Keratinocyte (primary cell): Measurements from ENCODE around the gene ALOX5AP. TPM values are rescaled to one million over a fixed set of nuclear protein-coding genes. Genes with fewer than 3 reads are reported as not detected.

Experiments used
- DNase-seq: peaks from one replicate; pipeline ENCODE4 v3.0.0-alpha.2; 2011; ENCODE audit warnings: low read depth, missing footprints, low spot score
- FAIRE-seq: peaks from 2 replicates; lab custom pipeline; 2011; peaks lifted over from hg19 to GRCh38; lab: Jason Lieb, UNC
- H2AFZ ChIP-seq: 2 replicates; pipeline ENCODE4 v1.6.0; 2012; ENCODE audit warnings: low read length, control low read depth, inconsistent platforms; ENCODE audit not compliant: control insufficient read depth
- H3K27ac ChIP-seq: 2 replicates; pipeline ENCODE4 v1.5.1; 2011; ENCODE audit warnings: low read length; ENCODE audit not compliant: control insufficient read depth, insufficient read depth
- H3K27me3 ChIP-seq: 3 replicates; pipeline ENCODE4 v1.6.0; 2011; ENCODE audit warnings: low read length; ENCODE audit not compliant: control insufficient read depth, insufficient read depth; ENCODE audit errors: extremely low read depth
- H3K36me3 ChIP-seq, 2 experiments: 2 replicates in 1 of 2; 3 replicates in 1 of 2; pipeline ENCODE4 v1.5.1; 2011; ENCODE audit warnings: low read length in 2 of 2, mild to moderate bottlenecking in 1 of 2; ENCODE audit not compliant: control insufficient read depth in 2 of 2, insufficient read depth in 2 of 2; ENCODE audit errors: extremely low read depth in 1 of 2
- H3K4me1 ChIP-seq: 3 replicates; pipeline ENCODE4 v1.5.1; 2011; ENCODE audit warnings: low read length; ENCODE audit not compliant: control insufficient read depth, insufficient read depth; ENCODE audit errors: extremely low read depth
- H3K4me2 ChIP-seq: 3 replicates; pipeline ENCODE4 v1.6.0; 2011; ENCODE audit warnings: low read depth, low read length; ENCODE audit not compliant: control insufficient read depth, insufficient read depth; ENCODE audit errors: extremely low read depth
- H3K4me3 ChIP-seq, 3 experiments: fragments of 200-600 bp in 1 of 3; sonication (generic) in 1 of 3; 2 replicates in 2 of 3; 3 replicates in 1 of 3; pipeline ENCODE4 v1.5.1; 2011 to 2016; ENCODE audit warnings: low read length in 3 of 3, mild to moderate bottlenecking in 3 of 3, control low read depth in 2 of 3, inconsistent platforms in 1 of 3, low read depth in 1 of 3, mixed read lengths in 1 of 3, mixed run types in 1 of 3, moderate library complexity in 1 of 3; ENCODE audit not compliant: control insufficient read depth in 2 of 3, insufficient read depth in 2 of 3; ENCODE audit errors: extremely low read depth in 1 of 3
- H3K79me2 ChIP-seq: 2 replicates; pipeline ENCODE4 v1.6.0; 2012; ENCODE audit warnings: low read length; ENCODE audit not compliant: control insufficient read depth, insufficient read depth
- H3K9ac ChIP-seq: 3 replicates; pipeline ENCODE4 v1.6.0; 2011; ENCODE audit warnings: low read length; ENCODE audit not compliant: control insufficient read depth, insufficient read depth; ENCODE audit errors: extremely low read depth
- H3K9me1 ChIP-seq: 3 replicates; pipeline ENCODE4 v1.6.0; 2011; ENCODE audit warnings: low read length; ENCODE audit not compliant: control insufficient read depth, insufficient read depth; ENCODE audit errors: extremely low read depth
- H3K9me3 ChIP-seq: 2 replicates; pipeline ENCODE4 v1.5.1; 2012; ENCODE audit warnings: low read depth, low read length; ENCODE audit not compliant: control insufficient read depth
- H4K20me1 ChIP-seq: 3 replicates; pipeline ENCODE4 v1.6.0; 2011; ENCODE audit warnings: low read length; ENCODE audit not compliant: control insufficient read depth, insufficient read depth; ENCODE audit errors: extremely low read depth
- CTCF ChIP-seq, 3 experiments: IDR thresholded peaks in 1 of 3; conservative IDR thresholded peaks in 1 of 3; optimal IDR thresholded peaks in 1 of 3; 2 replicates in 2 of 3; 3 replicates in 1 of 3; pipeline versions ENCODE3 to v1.5.1; 2011; ENCODE audit warnings: low read length in 3 of 3, mild to moderate bottlenecking in 3 of 3, moderate library complexity in 2 of 3, control low read depth in 1 of 3, inconsistent platforms in 1 of 3; ENCODE audit not compliant: insufficient read depth in 2 of 3; ENCODE audit errors: extremely low read depth in 1 of 3
- EZH2 ChIP-seq: IDR thresholded peaks from one replicate; pipeline ENCODE4 v1.6.1; 2012; ENCODE audit warnings: inconsistent platforms, mild to moderate bottlenecking, low read length, moderate library complexity
- dilution Hi-C: fragments of 300-500 bp; cut with MboI; formaldehyde crosslinking; loops from one replicate; pipeline ENCODE4 v1.7.0; 2020; ENCODE audit warnings: low sequenced_read_pairs; ENCODE audit not compliant: extremely low pct_ligation_motif_present
- polyA minus RNA-seq, 3 experiments: library from RNA; depleted of rRNA, polyadenylated mRNA; stranded (reverse); fragments of >200 nt; gene quantifications; 1 replicate in 1 of 3; 2 replicates in 1 of 3; 3 replicates in 1 of 3; pipeline ENCODE4 v1.2.3, GENCODE V29; 2011
- polyA plus RNA-seq, 5 experiments: library from polyadenylated mRNA; depleted of rRNA in 3 of 5; stranded (reverse) in 3 of 5; stranded (forward) in 1 of 5; unstranded in 1 of 5; fragments of >200 nt; gene quantifications; 1 replicate in 1 of 5; 2 replicates in 3 of 5; 3 replicates in 1 of 5; pipeline versions ENCODE4 v1.2.1 to v1.2.3, GENCODE V29; 2011 to 2012; ENCODE audit warnings: missing spikeins in 2 of 5, low read depth in 1 of 5, low replicate concordance in 1 of 5

The ALOX5AP gene
- polyA plus RNA-seq: 0.31 to 0.98 TPM (median 0.62 TPM) in 3 replicates
- polyA plus RNA-seq (2011; ENCODE audit: low read depth): not detected
- 0.45 and 0.96 TPM in 2 replicates for polyA plus RNA-seq (2011; cell fraction: cytosol; rRNA removed)
- 0.64 and 0.98 TPM in 2 replicates for polyA plus RNA-seq (2011; cell fraction: nucleus; rRNA removed)
- polyA plus RNA-seq (2012; ENCODE audit: low replicate concordance): 0.20 and 0.22 TPM in 2 replicates
- polyA minus RNA-seq: 0.40 to 1.5 TPM in 2 of 3 replicates, not detected in the other
- not detected for polyA minus RNA-seq (2011; cell fraction: cytosol; rRNA and poly(A)+ RNA removed)
- not detected in 2 replicates for polyA minus RNA-seq (2011; cell fraction: nucleus; rRNA and poly(A)+ RNA removed)

- FAIRE-seq: peak; percentile 34
- Histone ChIP-seq H3K9ac (peak within 1 kb of the TSS; percentile 49), H3K9me3 (no peaks in the 10 kb centered on the region), H3K79me2 (no peaks in the 10 kb centered on the region), H3K4me2 (peak within 1 kb of the TSS; percentile 1), H3K9me1 (no peaks in the 10 kb centered on the region), H3K27me3 (no peaks in the 10 kb centered on the region), H2AFZ (peak within 1 kb of the TSS; percentile 24), H4K20me1 (no peaks in the 10 kb centered on the region), H3K36me3 (no peaks in the 10 kb centered on the region), H3K4me3 (no peak within 1 kb of the TSS), H3K4me1 (peaks cover 29% of the 10 kb centered on the region), H3K27ac (peak within 1 kb of the TSS; percentile 74)
- dilution Hi-C loops: no loop called here
- TF ChIP-seq EZH2 (no peak), CTCF (optimal IDR thresholded peaks at IDR 0.05 in 1 of 3, IDR thresholded peaks at IDR 0.05 in 1 of 3, conservative IDR thresholded peaks at IDR 0.05 in 1 of 3; ENCODE audit: extremely low read depth in 1 of 3, insufficient read depth in 2 of 3, low read length in 3 of 3) (no peak)
- no peak for DNase-seq
Observed at GRCh38 chr13:30735025-30735871, at the start of gene ALOX5AP. ALOX5AP (plus strand) TSS chr13:30735543; CDS start chr13:30735606, 63 bp downstream.

- no peaks in the 10 kb centered on the region for H3K9me3 ChIP-seq
- H3K4me2 ChIP-seq: no peak overlapping the region
- no peak for TF ChIP-seq CTCF (optimal IDR thresholded peaks at IDR 0.05 in 1 of 3, IDR thresholded peaks at IDR 0.05 in 1 of 3, conservative IDR thresholded peaks at IDR 0.05 in 1 of 3; ENCODE audit: extremely low read depth in 1 of 3, insufficient read depth in 2 of 3, low read length in 3 of 3)
- TF ChIP-seq EZH2: no peak
- no peak for DNase-seq
- H3K4me1 ChIP-seq: peaks cover 10% of the 10 kb centered on the region
- H3K9ac ChIP-seq: no peak overlapping the region
- no peaks in the 10 kb centered on the region for H3K36me3 ChIP-seq
- FAIRE-seq: no peak
- H3K27ac ChIP-seq: no peak overlapping the region
- H3K27me3 ChIP-seq: no peaks in the 10 kb centered on the region
- H3K79me2 ChIP-seq: no peaks in the 10 kb centered on the region
- dilution Hi-C loops: no loop called here
- H2AFZ ChIP-seq: no peak overlapping the region
- no peaks in the 10 kb centered on the region for H3K9me1 ChIP-seq
- H3K4me3 ChIP-seq: no peak overlapping the region
- no peaks in the 10 kb centered on the region for H4K20me1 ChIP-seq
Observed at GRCh38 chr13:30685987-30686386, 49.4 kb upstream of the ALOX5AP start.
